Measurements from ENCODE around the gene SSPN. TPM values are rescaled to one million over a fixed set of nuclear protein-coding genes. Genes with fewer than 3 reads are reported as not detected.

The SSPN gene
- total RNA-seq, 2 donors from 2014 or later: 52.4 to 61.1 TPM

DNA sequence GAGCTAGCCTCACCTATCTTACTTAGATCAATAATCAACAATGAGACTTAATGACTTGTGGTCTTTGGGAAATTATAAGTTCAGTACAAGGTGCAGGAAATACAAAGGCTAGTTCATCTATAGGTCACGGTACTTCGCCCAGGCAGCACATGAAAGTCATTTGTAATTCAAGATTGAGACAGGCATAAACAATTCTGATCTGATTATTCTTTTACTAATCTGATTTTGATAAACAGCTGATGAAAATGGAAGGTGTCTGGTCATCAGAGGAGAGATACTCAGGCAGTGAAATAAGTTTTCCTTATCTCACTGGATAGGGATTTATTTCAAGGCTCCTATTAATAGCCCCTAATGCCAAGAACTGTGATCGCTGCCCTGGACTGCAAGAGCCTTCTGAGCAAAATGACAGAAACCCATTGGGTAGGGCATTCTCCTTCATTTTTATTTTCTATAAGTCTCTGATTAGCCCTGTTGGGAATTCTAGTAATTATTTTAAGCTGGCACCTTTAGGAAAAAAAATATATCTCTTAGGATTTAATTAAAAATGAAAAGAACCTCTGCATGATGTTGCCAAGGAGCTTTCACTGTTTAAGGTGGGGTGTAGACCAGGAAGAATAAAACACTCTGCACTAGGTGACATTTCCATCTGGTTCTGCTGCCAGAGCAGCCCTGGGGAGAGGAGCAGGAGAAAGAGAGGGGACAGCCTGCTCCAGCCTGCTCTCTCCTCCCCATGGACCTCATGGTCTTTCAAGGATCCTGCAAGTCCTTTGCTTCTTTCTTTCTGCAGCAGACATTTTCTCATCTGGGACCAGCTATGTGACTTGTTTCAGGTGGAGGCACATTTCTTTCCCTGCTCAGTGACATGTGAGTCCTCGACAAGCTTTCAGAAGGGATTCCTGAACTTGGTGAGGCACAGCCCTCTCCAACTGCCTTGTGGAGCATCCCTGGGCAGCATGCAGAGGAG, 44.8 kb downstream of the SSPN start:
- TF ChIP-seq CTCF (IDR thresholded peaks at IDR 0.05): no peak
- Histone ChIP-seq H3K27me3 (no peaks in the 10 kb centered on the region), H3K4me3 (no peak overlapping the region), H3K27ac (peak overlapping the region in 1 of 2 donors; percentile 42), H3K9me3 (no peaks in the 10 kb centered on the region), H3K4me1 (peaks cover 0 to 24% of the 10 kb centered on the region in 2 donors), H3K36me3 (no peaks in the 10 kb centered on the region)
- no peak for DNase-seq (ENCODE audit: low spot score)

DNA sequence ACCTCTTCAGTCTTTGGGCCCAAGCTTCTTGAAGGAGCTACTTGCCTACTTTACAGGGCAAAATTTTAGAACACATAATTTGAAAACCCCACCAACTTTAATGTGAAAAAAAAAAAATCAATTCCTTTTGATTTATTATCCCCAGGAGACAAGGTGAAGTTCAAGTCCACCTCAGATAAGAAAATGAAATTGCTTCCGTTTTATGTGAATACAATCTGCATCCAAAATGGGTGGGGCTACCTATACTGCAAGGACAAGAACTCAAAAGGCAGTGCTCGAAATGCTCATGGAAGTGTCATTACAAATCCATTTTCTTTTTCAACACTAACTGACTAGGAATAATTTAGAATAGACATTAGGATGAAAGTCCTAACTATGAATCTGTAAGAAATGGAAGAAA, 45.7 kb downstream of the SSPN start:
- Histone ChIP-seq H3K36me3 (no peaks in the 10 kb centered on the region), H3K27me3 (no peaks in the 10 kb centered on the region), H3K4me1 (peaks cover 0 to 24% of the 10 kb centered on the region in 2 donors), H3K4me3 (no peak overlapping the region), H3K9me3 (no peaks in the 10 kb centered on the region), H3K27ac (no peak overlapping the region)
- no peak for DNase-seq (ENCODE audit: low spot score)
- no peak for TF ChIP-seq CTCF (IDR thresholded peaks at IDR 0.05)

GRCh38 chr12:26242683-26243082, 47.3 kb downstream of the SSPN start:
- Histone ChIP-seq H3K27ac (no peak overlapping the region), H3K4me1 (peaks cover 0 to 24% of the 10 kb centered on the region in 2 donors), H3K36me3 (no peaks in the 10 kb centered on the region), H3K9me3 (no peaks in the 10 kb centered on the region), H3K27me3 (no peaks in the 10 kb centered on the region), H3K4me3 (no peak overlapping the region)
- no peak for DNase-seq (ENCODE audit: low spot score)
- TF ChIP-seq CTCF (IDR thresholded peaks at IDR 0.05): no peak

- H3K36me3 ChIP-seq: no peaks in the 10 kb centered on the region
- peaks cover 0 to 2% of the 10 kb centered on the region in 2 donors for H3K9me3 ChIP-seq
- no peaks in the 10 kb centered on the region for H3K27me3 ChIP-seq
- H3K4me3 ChIP-seq: no peak overlapping the region
- peaks cover 0 to 12% of the 10 kb centered on the region in 2 donors for H3K4me1 ChIP-seq
- DNase-seq (ENCODE audit: low spot score): no peak
- no peak overlapping the region for H3K27ac ChIP-seq
- TF ChIP-seq CTCF (IDR thresholded peaks at IDR 0.05): no peak
Measured at GRCh38 chr12:26244503-26244902, 49.1 kb downstream of the SSPN start.

DNA sequence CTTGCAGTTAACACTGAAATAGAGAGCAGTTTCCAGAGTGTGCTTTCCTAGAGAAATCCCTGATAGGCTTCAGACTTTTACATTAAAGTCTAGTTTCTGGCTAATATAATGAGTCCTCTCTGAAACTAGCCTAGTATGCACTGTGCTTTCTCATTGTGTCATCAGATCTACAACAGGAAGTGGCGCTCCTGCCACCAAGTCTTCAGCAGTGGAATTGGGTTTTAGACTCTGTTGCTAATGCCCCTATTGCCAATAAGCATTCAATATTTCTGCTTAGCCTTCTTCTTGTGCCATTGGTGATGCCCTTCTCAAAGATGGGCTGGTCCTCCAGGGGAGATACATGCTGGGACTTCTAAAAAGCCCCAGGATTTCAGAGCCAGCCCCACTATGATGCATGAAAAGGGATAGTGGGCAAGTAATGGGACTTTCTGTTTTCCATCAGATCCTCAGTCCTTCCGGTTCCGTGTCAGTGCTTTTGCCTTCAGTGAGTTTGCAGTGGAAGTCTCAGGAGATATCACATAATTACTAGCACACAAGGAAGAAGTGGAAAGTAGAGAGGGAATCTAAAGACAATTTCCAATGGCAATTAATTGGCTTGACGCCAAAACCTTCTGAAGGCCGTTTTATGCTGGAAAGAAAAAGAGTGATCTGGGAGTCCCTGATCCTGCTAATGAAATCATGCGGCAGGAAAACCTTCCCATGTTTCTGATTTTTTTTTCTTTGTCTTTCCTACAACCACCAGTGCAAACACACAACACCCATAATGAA, 50.0 kb downstream of the SSPN start:
- peaks cover 0 to 7% of the 10 kb centered on the region in 2 donors for H3K9me3 ChIP-seq

More for the DNA sequence above, 50.0 kb downstream of the SSPN start:
- H3K36me3 ChIP-seq: no peaks in the 10 kb centered on the region
- no peak for TF ChIP-seq CTCF (IDR thresholded peaks at IDR 0.05)
- no peak for DNase-seq (ENCODE audit: low spot score)
- H3K4me3 ChIP-seq: no peak overlapping the region
- peaks cover 0 to 5% of the 10 kb centered on the region in 2 donors for H3K4me1 ChIP-seq
- H3K27me3 ChIP-seq: no peaks in the 10 kb centered on the region
- H3K27ac ChIP-seq: no peak overlapping the region
